ENCODE data around the gene IFIT3. TPM values are rescaled to one million over a fixed set of nuclear protein-coding genes. Genes with fewer than 3 reads are reported as not detected.
"Not testable (repeated sequence)": the region's sequence is repeated elsewhere in the genome, so short reads cannot be mapped to it uniquely, and the experiment has no call there.

IFIT3 gene
- total RNA-seq, 6 experiments from 2014 or later: 11.5 to 18.6 (median 18.0) TPM

- Mint-ChIP-seq H3K36me3 (ENCODE audit: low read depth) (no peaks in the 10 kb centered on the region), H3K27me3 (ENCODE audit: insufficient read depth) (peaks cover 3% of the 10 kb centered on the region; the same call in 1 of the 2 replicates), H3K27ac (no peak overlapping the region), H3K4me3 (no peak overlapping the region), H3K9me3 (no peaks in the 10 kb centered on the region), H3K4me1 (ENCODE audit: low read depth) (no peaks in the 10 kb centered on the region)
- no peak for TF ChIP-seq CTCF (IDR thresholded peaks at IDR 0.05)
- no peak for DNase-seq
Measured at GRCh38 chr10:89314676-89315075, 13.1 kb upstream of the IFIT3 start.

- not testable (repeated sequence) for H3K9me3 Mint-ChIP-seq; DNase-seq; H3K36me3 Mint-ChIP-seq (ENCODE audit: low read depth); H3K27ac Mint-ChIP-seq; H3K4me3 Mint-ChIP-seq; H3K27me3 Mint-ChIP-seq (ENCODE audit: insufficient read depth); H3K4me1 Mint-ChIP-seq (ENCODE audit: low read depth)
Measured at GRCh38 chr10:89318047-89318446, 9.8 kb upstream of the IFIT3 start.

GRCh38 chr10:89325081-89325480 is 2.7 kb upstream of the IFIT3 start:
- not testable (repeated sequence) for H3K36me3 Mint-ChIP-seq (ENCODE audit: low read depth); H3K27ac Mint-ChIP-seq; DNase-seq; H3K27me3 Mint-ChIP-seq (ENCODE audit: insufficient read depth); H3K9me3 Mint-ChIP-seq; H3K4me3 Mint-ChIP-seq
- peaks cover 45% of the 10 kb centered on the region for H3K4me1 Mint-ChIP-seq (ENCODE audit: low read depth)

GRCh38 chr10:89325856-89326255 is 1.9 kb upstream of the IFIT3 start:
- Mint-ChIP-seq H3K27ac (peak overlapping the region; percentile 36), H3K4me1 (ENCODE audit: low read depth) (peaks cover 53% of the 10 kb centered on the region)
- H3K4me3 Mint-ChIP-seq; H3K9me3 Mint-ChIP-seq; H3K36me3 Mint-ChIP-seq (ENCODE audit: low read depth); H3K27me3 Mint-ChIP-seq (ENCODE audit: insufficient read depth); DNase-seq: not testable (repeated sequence)

- Mint-ChIP-seq H3K9me3 (no peaks in the 10 kb centered on the region), H3K27me3 (ENCODE audit: insufficient read depth) (peaks cover 2% of the 10 kb centered on the region; the same call in 1 of the 2 replicates), H3K4me3 (peak overlapping the region; percentile 92; the same call in 1 of the 2 replicates), H3K4me1 (ENCODE audit: low read depth) (peaks cover 79% of the 10 kb centered on the region), H3K27ac (peak overlapping the region; percentile 99), H3K36me3 (ENCODE audit: low read depth) (peaks cover 4% of the 10 kb centered on the region; the same call in 1 of the 2 replicates)
- DNase-seq: no peak
- no peak for TF ChIP-seq CTCF (IDR thresholded peaks at IDR 0.05)
Measured at GRCh38 chr10:89329151-89329550, 1.4 kb downstream of the IFIT3 start.

DNA sequence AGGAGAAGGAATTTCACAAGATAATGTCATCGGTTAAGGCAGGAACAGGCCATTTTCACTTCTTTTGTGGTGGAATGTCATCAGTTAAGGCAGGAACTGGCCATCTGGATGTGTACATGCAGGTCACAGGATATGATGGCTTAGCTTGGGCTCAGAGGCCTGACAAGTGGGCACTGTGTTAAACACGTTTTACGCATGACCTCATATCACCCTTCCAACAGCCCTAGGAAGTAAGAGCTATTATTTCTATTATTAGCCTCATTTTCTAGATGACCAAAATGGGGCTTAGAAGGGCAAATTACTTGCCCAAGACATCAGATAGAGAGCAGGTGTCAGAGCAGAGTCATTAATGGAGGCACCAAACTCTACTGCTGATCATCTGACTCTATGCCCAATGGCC is 2.2 kb downstream of the IFIT3 start:
- Mint-ChIP-seq H3K4me1 (ENCODE audit: low read depth) (peaks cover 80% of the 10 kb centered on the region), H3K4me3 (peak overlapping the region; percentile 22; the same call in 1 of the 2 replicates), H3K27ac (peak overlapping the region; percentile 45; the same call in 1 of the 2 replicates)
- not testable (repeated sequence) for H3K36me3 Mint-ChIP-seq (ENCODE audit: low read depth); H3K9me3 Mint-ChIP-seq; DNase-seq; H3K27me3 Mint-ChIP-seq (ENCODE audit: insufficient read depth)

GRCh38 chr10:89330537-89331212 is 2.9 kb downstream of the IFIT3 start:
- Mint-ChIP-seq H3K4me1 (ENCODE audit: low read depth) (peaks cover 76% of the 10 kb centered on the region), H3K36me3 (ENCODE audit: low read depth) (0 out of 2 replicates have a peak, but pooled peaks cover 6% of the 10 kb centered on the region), H3K27ac (peak overlapping the region; percentile 48), H3K9me3 (no peaks in the 10 kb centered on the region), H3K27me3 (ENCODE audit: insufficient read depth) (peaks cover 2% of the 10 kb centered on the region; the same call in 1 of the 2 replicates), H3K4me3 (no peak overlapping the region; the same call in 1 of the 2 replicates)
- no peak for DNase-seq
- no peak for TF ChIP-seq CTCF (IDR thresholded peaks at IDR 0.05)

DNA sequence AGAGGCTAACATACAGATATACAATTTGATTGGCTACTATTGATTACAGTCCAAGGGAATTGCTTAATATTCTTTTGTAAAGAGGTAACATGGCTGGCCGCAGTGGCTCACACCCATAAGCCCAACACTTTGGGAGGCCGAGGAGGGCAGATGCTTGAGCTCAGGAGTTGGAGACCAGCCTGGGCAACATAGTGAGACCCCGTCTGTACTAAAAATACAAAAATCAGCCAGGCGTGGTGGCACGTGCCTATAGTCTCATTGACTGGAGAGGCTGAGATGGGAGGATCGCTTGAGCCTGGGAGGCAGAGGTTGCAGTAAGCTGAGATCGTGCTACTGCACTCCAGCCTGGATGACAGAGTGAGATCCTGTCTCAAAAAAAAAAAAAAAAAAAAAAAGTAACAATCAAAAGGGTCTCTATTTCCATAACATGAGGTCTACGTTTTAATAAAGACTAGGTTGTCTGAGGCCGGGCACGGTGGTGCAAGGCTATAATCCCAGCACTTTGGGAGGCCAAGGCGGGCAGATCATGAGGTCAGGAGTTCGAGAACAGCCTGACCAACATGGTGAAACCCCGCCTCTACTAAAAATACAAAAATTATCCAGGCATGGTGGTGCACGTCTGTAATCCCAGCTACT is 3.8 kb downstream of the IFIT3 start:
- peaks cover 67% of the 10 kb centered on the region for H3K4me1 Mint-ChIP-seq (ENCODE audit: low read depth)
- not testable (repeated sequence) for H3K36me3 Mint-ChIP-seq (ENCODE audit: low read depth); H3K9me3 Mint-ChIP-seq; DNase-seq; H3K27me3 Mint-ChIP-seq (ENCODE audit: insufficient read depth)
- H3K27ac Mint-ChIP-seq: peak overlapping the region; percentile 86
- peak overlapping the region; percentile 82; the same call in 1 of the 2 replicates for H3K4me3 Mint-ChIP-seq

Data from HFFc6 (cell line).